H1 (cell line): ENCODE results near the gene ARHGAP27. TPM values are rescaled to one million over a fixed set of nuclear protein-coding genes. Genes with fewer than 3 reads are reported as not detected.

Experiments
- CTCF ChIA-PET: fragments of 300-600 bp; sonication (Branson Sonifier 250); formaldehyde crosslinking; loops from one replicate; lab custom pipeline; 2021; ENCODE audit not compliant: partially characterized antibody; lab: Charles Lee
- POLR2A ChIA-PET: fragments of 300-600 bp; sonication (Branson Sonifier 250); formaldehyde crosslinking; loops from one replicate; lab custom pipeline; 2021; ENCODE audit warnings: inconsistent platforms; ENCODE audit not compliant: partially characterized antibody; lab: Charles Lee
- DNase-seq, 2 experiments: peaks; one replicate each; pipeline versions ENCODE4 v3.0.0 to v3.0.0-alpha.2; 2010 to 2022; ENCODE audit warnings: low spot score in 2 of 2, low read depth in 1 of 2, mixed read lengths in 1 of 2
- FAIRE-seq: peaks from 2 replicates; lab custom pipeline; 2011; peaks lifted over from hg19 to GRCh38; lab: Jason Lieb, UNC
- H2AFZ ChIP-seq: 2 replicates; pipeline ENCODE4 v1.8.1; 2012; ENCODE audit warnings: low read length, inconsistent platforms
- H2AK5ac ChIP-seq: 2 replicates; pipeline ENCODE4 v1.6.1; 2013; ENCODE audit warnings: low read depth, low read length
- H2BK120ac ChIP-seq: replicated peaks from 2 replicates; pipeline ENCODE3; 2013; ENCODE audit warnings: low read depth, low read length, inconsistent platforms
- H2BK12ac ChIP-seq: 2 replicates; pipeline ENCODE4 v1.6.1; 2013; ENCODE audit warnings: low read depth, low read length
- H2BK15ac ChIP-seq: 2 replicates; pipeline ENCODE4 v1.6.1; 2013; ENCODE audit warnings: low read length
- H2BK20ac ChIP-seq: 2 replicates; pipeline ENCODE4 v1.6.1; 2013; ENCODE audit warnings: low read length
- H2BK5ac ChIP-seq: 2 replicates; pipeline ENCODE4 v1.6.1; 2013; ENCODE audit warnings: low read depth, low read length
- H3K14ac ChIP-seq: 2 replicates; pipeline ENCODE4 v1.6.1; 2013; ENCODE audit warnings: inconsistent platforms; ENCODE audit not compliant: insufficient read length
- H3K18ac ChIP-seq: 2 replicates; pipeline ENCODE4 v1.6.1; 2013; ENCODE audit warnings: low read length; ENCODE audit errors: extremely low read depth
- H3K23ac ChIP-seq: 2 replicates; pipeline ENCODE4 v1.6.1; 2013; ENCODE audit warnings: inconsistent platforms; ENCODE audit not compliant: insufficient read length
- H3K23me2 ChIP-seq: 2 replicates; pipeline ENCODE4 v1.6.1; 2013; ENCODE audit warnings: low read depth, low read length
- H3K27ac ChIP-seq: 2 replicates; pipeline ENCODE4 v1.6.1; 2011; ENCODE audit warnings: low read depth, low read length, inconsistent platforms
- H3K27me3 ChIP-seq, 4 experiments: replicated peaks in 1 of 4; 1 replicate in 1 of 4; 2 replicates in 3 of 4; pipeline versions ENCODE4 v1.6.1 to v1.8.1; 2011 to 2013; ENCODE audit warnings: low read length in 3 of 4, mild to moderate bottlenecking in 3 of 4, inconsistent platforms in 2 of 4, mixed read lengths in 2 of 4, moderate library complexity in 1 of 4; ENCODE audit not compliant: control insufficient read depth in 3 of 4, insufficient read depth in 3 of 4; ENCODE audit errors: extremely low read depth in 1 of 4
- H3K36me3 ChIP-seq, 4 experiments: 2 replicates each; pipeline versions ENCODE4 v1.6.1 to v1.8.1; 2011 to 2013; ENCODE audit warnings: mild to moderate bottlenecking in 4 of 4, low read length in 3 of 4, moderate library complexity in 2 of 4, control low read depth in 1 of 4, inconsistent platforms in 1 of 4; ENCODE audit not compliant: insufficient read depth in 4 of 4, control insufficient read depth in 2 of 4
- H3K4ac ChIP-seq: replicated peaks from 2 replicates; pipeline ENCODE3; 2013; ENCODE audit warnings: low read length, low read depth, mixed read lengths, inconsistent platforms; ENCODE audit not compliant: insufficient read length
- H3K4me1 ChIP-seq, 4 experiments: replicated peaks in 1 of 4; 1 replicate in 1 of 4; 2 replicates in 3 of 4; pipeline versions ENCODE4 v1.6.1 to v1.8.1; 2011 to 2013; ENCODE audit warnings: low read length in 3 of 4, inconsistent platforms in 2 of 4, mixed read lengths in 1 of 4; ENCODE audit not compliant: insufficient read depth in 4 of 4, control insufficient read depth in 3 of 4
- H3K4me2 ChIP-seq, 2 experiments: 2 replicates each; pipeline versions ENCODE4 v1.6.1 to v1.8.1; 2011 to 2013; ENCODE audit warnings: low read depth in 2 of 2, low read length in 2 of 2, control low read depth in 1 of 2, inconsistent platforms in 1 of 2, mild to moderate bottlenecking in 1 of 2; ENCODE audit not compliant: insufficient read depth in 1 of 2
- H3K4me3 ChIP-seq, 4 experiments: fragments of 200-600, 300-600 bp in 1 of 4; sonication (generic), shearing (Covaris generic), sonication (Bioruptor Twin) in 1 of 4; 2 replicates each; pipeline versions ENCODE4 v1.5.1 to v1.8.1; 2011 to 2016; ENCODE audit warnings: low read length in 4 of 4, low read depth in 3 of 4, control low read depth in 2 of 4, inconsistent platforms in 2 of 4, mild to moderate bottlenecking in 2 of 4, mixed read lengths in 1 of 4, moderate library complexity in 1 of 4; ENCODE audit not compliant: insufficient read depth in 2 of 4; ENCODE audit errors: extremely low read depth in 1 of 4
- H3K56ac ChIP-seq: replicated peaks from 2 replicates; pipeline ENCODE3; 2013; ENCODE audit warnings: low read depth, mild to moderate bottlenecking, mixed read lengths, low read length, inconsistent platforms; ENCODE audit not compliant: insufficient read length
- H3K79me1 ChIP-seq: 2 replicates; pipeline ENCODE4 v1.6.1; 2013; ENCODE audit warnings: low read depth, low read length, control low read depth
- H3K79me2 ChIP-seq, 2 experiments: 2 replicates each; pipeline versions ENCODE4 v1.6.1 to v1.8.1; 2012 to 2013; ENCODE audit warnings: low read length in 2 of 2, mild to moderate bottlenecking in 2 of 2, inconsistent platforms in 1 of 2; ENCODE audit not compliant: insufficient read depth in 2 of 2, control insufficient read depth in 1 of 2
- H3K9ac ChIP-seq, 4 experiments: replicated peaks in 1 of 4; 1 replicate in 1 of 4; 2 replicates in 3 of 4; pipeline versions ENCODE4 v1.6.1 to v1.8.1; 2011 to 2013; ENCODE audit warnings: low read depth in 3 of 4, low read length in 3 of 4, control low read depth in 2 of 4, mild to moderate bottlenecking in 2 of 4, moderate library complexity in 2 of 4, inconsistent platforms in 1 of 4; ENCODE audit errors: extremely low read depth in 1 of 4
- H3K9me3 ChIP-seq, 2 experiments: 2 replicates each; pipeline versions ENCODE4 v1.6.1 to v1.8.1; 2012 to 2013; ENCODE audit warnings: mild to moderate bottlenecking in 2 of 2, moderate library complexity in 2 of 2, control low read depth in 1 of 2, inconsistent platforms in 1 of 2, low read depth in 1 of 2, low read length in 1 of 2, mixed read lengths in 1 of 2; ENCODE audit not compliant: insufficient read depth in 2 of 2
- H4K20me1 ChIP-seq, 2 experiments: replicated peaks in 1 of 2; 2 replicates each; pipeline versions ENCODE3 to v1.8.1; 2011 to 2013; ENCODE audit warnings: inconsistent platforms in 2 of 2, low read length in 2 of 2, mild to moderate bottlenecking in 1 of 2; ENCODE audit not compliant: insufficient read depth in 2 of 2, control insufficient read depth in 1 of 2
- H4K5ac ChIP-seq: 2 replicates; pipeline ENCODE4 v1.6.1; 2013; ENCODE audit warnings: low read length, low read depth, mixed read lengths, inconsistent platforms; ENCODE audit not compliant: insufficient read length
- H4K8ac ChIP-seq: 2 replicates; pipeline ENCODE4 v1.8.0; 2013; ENCODE audit warnings: mild to moderate bottlenecking, moderate library complexity, low read length, inconsistent platforms; ENCODE audit not compliant: insufficient read depth; ENCODE audit errors: extremely low read depth
- H4K91ac ChIP-seq: replicated peaks from 2 replicates; pipeline ENCODE3; 2013; ENCODE audit warnings: low read length, mixed read lengths, inconsistent platforms; ENCODE audit not compliant: insufficient read length
- ASH2L ChIP-seq: fragments of 200-600, 300-600 bp; sonication (generic); IDR thresholded peaks from one replicate; pipeline ENCODE4 v1.7.1; 2017; ENCODE audit warnings: low read length
- CBX5 ChIP-seq: fragments of 300-800, 300-1000 bp; sonication (generic); IDR thresholded peaks from 2 replicates; pipeline ENCODE4 v1.7.1; 2016; ENCODE audit warnings: antibody characterized with exemption, low read length, low read depth
- CBX8 ChIP-seq: fragments of 300-800, 300-1000 bp; sonication (generic); IDR thresholded peaks from 2 replicates; pipeline ENCODE4 v1.7.1; 2016; ENCODE audit warnings: low read depth, low read length, borderline replicate concordance
- CHD2 ChIP-seq: IDR thresholded peaks from 2 replicates; pipeline ENCODE4 v1.6.1; 2012; ENCODE audit warnings: low read length, improper control_type of control experiment
- HDAC6 ChIP-seq: IDR thresholded peaks from one replicate; pipeline ENCODE4 v1.7.1; 2012; ENCODE audit warnings: low read depth, mild to moderate bottlenecking, inconsistent platforms, low read length, moderate library complexity
- POLR2A ChIP-seq, 2 experiments: IDR thresholded peaks; 1 replicate in 1 of 2; 2 replicates in 1 of 2; pipeline ENCODE4 v1.6.1; 2011; ENCODE audit warnings: low read depth in 2 of 2, low read length in 2 of 2, mild to moderate bottlenecking in 2 of 2; ENCODE audit errors: control extremely low read depth in 1 of 2
- POLR2AphosphoS5 ChIP-seq: IDR thresholded peaks from 2 replicates; pipeline ENCODE4 v1.6.1; 2011; ENCODE audit warnings: low read depth, low read length
- RAD21 ChIP-seq, 2 experiments: IDR thresholded peaks in 1 of 2; conservative IDR thresholded peaks in 1 of 2; 2 replicates each; pipeline ENCODE4 v1.6.1; 2011; ENCODE audit warnings: low read depth in 2 of 2, low read length in 2 of 2, improper control_type of control experiment in 1 of 2, inconsistent platforms in 1 of 2, mild to moderate bottlenecking in 1 of 2, moderate library complexity in 1 of 2
- SP2 ChIP-seq: IDR thresholded peaks from 2 replicates; pipeline ENCODE4 v1.6.1; 2012; ENCODE audit warnings: mild to moderate bottlenecking, low read length, inconsistent platforms
- SUZ12 ChIP-seq: fragments of 200-600 bp; sonication (generic); IDR thresholded peaks from 2 replicates; pipeline ENCODE4 v1.6.1; 2012; ENCODE audit warnings: mild to moderate bottlenecking, inconsistent platforms, low read length, moderate library complexity, mixed read lengths
- YY1 ChIP-seq: IDR thresholded peaks from 2 replicates; pipeline ENCODE4 v1.6.1; 2011; ENCODE audit warnings: low read depth, mild to moderate bottlenecking, low read length
- WGBS, 2 experiments: shearing (Covaris generic) in 1 of 2; methylation state at CpG; one replicate each; pipeline versions ENCODE4 v1.1.6 to v1.1.7; 2013 to 2015; ENCODE audit warnings: low lambda C conversion rate in 2 of 2, mixed read lengths in 2 of 2, inconsistent platforms in 1 of 2, low coverage in 1 of 2, missing lambda C conversion rate in 1 of 2; ENCODE audit not compliant: insufficient replicate concordance in 2 of 2, insufficient coverage in 1 of 2, insufficient read length in 1 of 2; ENCODE audit errors: extremely low coverage in 1 of 2, missing lambda C conversion rate in 1 of 2; 5-methylcytosine and 5-hydroxymethylcytosine counted together
- polyA plus RNA-seq, 7 experiments: library from polyadenylated mRNA; depleted of rRNA in 3 of 7; stranded (reverse) in 5 of 7; unstranded in 2 of 7; fragments of >200 nt in 5 of 7; fragments of 200-250 nt in 2 of 7; gene quantifications; 1 replicate in 5 of 7; 2 replicates in 1 of 7; 4 replicates in 1 of 7; pipeline versions ENCODE4 v1.2.1 to v1.2.3, GENCODE V29; 2011 to 2013; ENCODE audit warnings: missing spikeins in 2 of 7, mixed read lengths in 2 of 7
- total RNA-seq: library from RNA; stranded (reverse); fragmentation: NEBNext Ultra II Directional; extraction: Animal tissue kit (Norgen Biotek cat#: 25700); gene quantifications from 2 replicates; pipeline ENCODE4 v1.2.1, GENCODE V29; 2021
- TF ChIP-seq, protein P1 (sequence below): IDR thresholded peaks from 2 replicates; pipeline ENCODE4 v1.6.1; 2012; ENCODE audit warnings: inconsistent platforms

The ARHGAP27 gene
- total and polyA plus RNA-seq, 2 of the 8 experiments (the other 6 are each of a cell fraction or from before 2014, with no cell fraction given), result 11.6 to 13.1 TPM

DNA sequence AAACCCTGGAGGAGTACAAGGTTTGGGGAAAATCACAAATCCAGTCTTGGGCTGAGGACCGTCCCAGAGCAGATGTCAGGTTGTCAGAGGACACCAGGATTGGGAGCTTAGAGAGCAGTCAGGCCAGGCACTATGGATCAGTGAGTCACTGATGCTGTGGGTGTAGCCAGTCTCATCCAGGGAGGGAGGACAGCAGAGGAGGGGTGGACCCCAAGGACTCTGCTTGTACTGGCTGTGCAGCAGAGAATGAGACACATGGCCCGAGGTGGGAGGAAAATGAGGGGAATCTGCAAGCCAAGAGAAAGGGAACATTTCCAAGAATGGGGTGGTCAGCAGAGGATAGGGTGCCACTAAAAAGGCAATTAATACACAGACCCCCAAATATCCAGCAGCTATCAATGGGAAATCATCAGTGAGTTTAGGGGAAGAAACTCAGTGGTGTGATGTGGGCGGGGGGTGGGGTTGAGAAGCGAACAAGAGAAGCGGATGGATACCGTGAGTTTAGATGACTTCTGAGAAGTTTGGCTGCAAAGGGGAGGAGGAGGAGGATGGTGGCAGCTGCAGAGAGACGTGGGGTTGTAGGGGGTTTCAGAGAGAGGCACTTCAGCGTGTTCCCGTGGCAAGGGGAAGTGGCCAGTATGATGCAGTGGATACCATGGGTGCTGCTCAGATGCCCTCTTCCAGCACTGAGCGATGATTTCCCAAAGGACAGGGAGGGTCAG is 43.9 kb downstream of the ARHGAP27 start:
- POLR2A ChIA-PET, result interaction anchor here (0.8 to 1.2 kb wide), 5 partner anchors 51 to 253 kb away, joined by 3 to 4 read pairs (median 3); partner anchors contain the start of gene MAP3K14
- no peak overlapping the region for H3K18ac ChIP-seq
- no peak overlapping the region for H3K4ac ChIP-seq
- peak overlapping the region; percentile 23; the same call in 1 of the 2 replicates for H4K8ac ChIP-seq
- no peak overlapping the region for H3K14ac ChIP-seq
- no peaks in the 10 kb centered on the region for H4K20me1 ChIP-seq
- H3K4me2 ChIP-seq, result no peak overlapping the region
- DNase-seq, result no peak
- H2BK120ac ChIP-seq, result no peak overlapping the region
- no peak overlapping the region for H3K27ac ChIP-seq
- H3K9ac ChIP-seq, result no peak overlapping the region
- H2BK5ac ChIP-seq, result no peak overlapping the region
- no peak overlapping the region for H3K23ac ChIP-seq
- no peak overlapping the region for H3K56ac ChIP-seq
- H2AK5ac ChIP-seq, result no peak overlapping the region
- CTCF ChIA-PET, result interaction anchor here (0.6 to 21.9 kb wide), 17 partner anchors 10 to 340 kb away, joined by 3 to 579 read pairs (median 5); partner anchors contain the start of genes ARHGAP27 and SPATA32
- 88% methylated on average over 9 of the region's 10 CpGs; no CpG with 5 or more reads in 1 of the 2 experiments for WGBS, 2 experiments
- H3K4me1 ChIP-seq, result peaks cover 0 to 13% (median 8%) of the 10 kb centered on the region in 4 experiments; a peak in 3 of 7 replicates
- peak overlapping the region; percentile 92; the same call in 1 of the 2 replicates for H2BK15ac ChIP-seq
- H2AFZ ChIP-seq, result peak overlapping the region; percentile 79; the same call in 1 of the 2 replicates
- H2BK20ac ChIP-seq, result peak overlapping the region; percentile 43; the same call in 1 of the 2 replicates
- no peaks in the 10 kb centered on the region; the same call in 1 of the 2 replicates for H3K23me2 ChIP-seq
- H3K9me3 ChIP-seq, result no peaks in the 10 kb centered on the region
- no peak overlapping the region for H4K5ac ChIP-seq
- no peak overlapping the region for H2BK12ac ChIP-seq
- no peak for FAIRE-seq
- peak overlapping the region; percentile 27 for H4K91ac ChIP-seq
- H3K27me3 ChIP-seq, result peaks cover 0 to 5% (median 0%) of the 10 kb centered on the region in 4 experiments; a peak in 2 of 7 replicates
- H3K79me2 ChIP-seq, result no peaks in the 10 kb centered on the region
- no peaks in the 10 kb centered on the region for H3K79me1 ChIP-seq
- H3K4me3 ChIP-seq, result no peak overlapping the region
- no peaks in the 10 kb centered on the region for H3K36me3 ChIP-seq
- TF ChIP-seq SUZ12 (no peak), CBX5 (no peak), HDAC6 (no peak), RAD21 (IDR thresholded peaks at IDR 0.05 in 1 of 2, conservative IDR thresholded peaks at IDR 0.05 in 1 of 2; ENCODE audit: low read depth in 2 of 2, low read length in 2 of 2) (no peak), CHD2 (no peak), ASH2L (no peak), YY1 (no peak), POLR2AphosphoS5 (no peak), POLR2A (IDR thresholded peaks at IDR 0.05; ENCODE audit: control extremely low read depth in 1 of 2, low read depth in 2 of 2, low read length in 2 of 2) (no peak), CBX8 (no peak), SP2 (no peak)
- TF ChIP-seq, protein P1, sequence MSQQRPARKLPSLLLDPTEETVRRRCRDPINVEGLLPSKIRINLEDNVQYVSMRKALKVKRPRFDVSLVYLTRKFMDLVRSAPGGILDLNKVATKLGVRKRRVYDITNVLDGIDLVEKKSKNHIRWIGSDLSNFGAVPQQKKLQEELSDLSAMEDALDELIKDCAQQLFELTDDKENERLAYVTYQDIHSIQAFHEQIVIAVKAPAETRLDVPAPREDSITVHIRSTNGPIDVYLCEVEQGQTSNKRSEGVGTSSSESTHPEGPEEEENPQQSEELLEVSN, result no peak
